ENCODE data around the gene DMD.

DNA sequence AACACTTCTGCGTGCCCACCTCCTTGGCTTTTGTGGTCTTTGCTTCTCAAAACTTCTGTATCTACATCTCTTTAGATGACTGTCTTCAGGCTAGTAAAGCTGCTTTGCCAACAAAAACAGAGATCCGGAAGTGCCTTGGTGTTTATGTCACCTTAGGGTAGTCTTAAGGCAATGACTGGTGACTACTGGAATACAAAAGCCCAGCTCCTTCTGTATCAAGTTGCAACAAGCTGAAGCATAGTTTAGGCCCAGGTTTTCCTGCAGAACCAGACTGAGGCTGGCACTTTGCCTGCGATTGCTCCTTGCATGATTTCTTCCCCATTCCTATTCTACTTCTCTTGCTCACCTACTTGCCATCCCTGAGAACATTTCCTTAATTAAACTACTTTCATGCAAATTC, 333.8 kb downstream of the DMD start:
- TF ChIP-seq EZH2 (IDR thresholded peaks at IDR 0.05) (no peak), POLR2AphosphoS5 (IDR thresholded peaks at IDR 0.05; ENCODE audit: borderline replicate concordance, low read depth, low read length) (no peak), FOXP2 (optimal IDR thresholded peaks at IDR 0.05; ENCODE audit: control extremely low read depth, extremely low read length, insufficient read depth) (no peak)
